H9 (cell line): ENCODE measurements around the gene NUPR1. TPM values are rescaled to one million over a fixed set of nuclear protein-coding genes. Genes with fewer than 3 reads are reported as not detected.

Experiments used
- DNase-seq: peaks from one replicate; pipeline ENCODE4 v3.0.0-alpha.2; 2017
- H2AFZ ChIP-seq: one replicate; pipeline ENCODE4 v1.6.1; 2013; ENCODE audit warnings: mild to moderate bottlenecking, low read length, control low read depth, moderate library complexity
- H2AK5ac ChIP-seq: 2 replicates; pipeline ENCODE4 v1.6.1; 2013; ENCODE audit warnings: low read length, control low read depth, mixed read lengths; ENCODE audit not compliant: insufficient read length
- H2BK120ac ChIP-seq: one replicate; pipeline ENCODE4 v1.6.1; 2013; ENCODE audit warnings: low read depth, mild to moderate bottlenecking, low read length, control low read depth, inconsistent platforms; ENCODE audit not compliant: poor library complexity, severe bottlenecking
- H2BK12ac ChIP-seq: 2 replicates; pipeline ENCODE4 v1.6.1; 2013; ENCODE audit warnings: low read length, control low read depth, mixed read lengths, low read depth; ENCODE audit not compliant: insufficient read length
- H2BK15ac ChIP-seq: 2 replicates; pipeline ENCODE4 v1.6.1; 2013; ENCODE audit warnings: low read depth, low read length, control low read depth
- H2BK20ac ChIP-seq: one replicate; pipeline ENCODE4 v1.6.1; 2013; ENCODE audit warnings: low read depth, mild to moderate bottlenecking, low read length, control low read depth, inconsistent platforms; ENCODE audit not compliant: poor library complexity, severe bottlenecking
- H2BK5ac ChIP-seq: 2 replicates; pipeline ENCODE4 v1.6.1; 2013; ENCODE audit warnings: low read length, control low read depth, mixed read lengths; ENCODE audit not compliant: insufficient read length
- H3K14ac ChIP-seq: 2 replicates; pipeline ENCODE4 v1.6.1; 2013; ENCODE audit warnings: low read length, control low read depth; ENCODE audit not compliant: insufficient read depth
- H3K18ac ChIP-seq: 2 replicates; pipeline ENCODE4 v1.6.1; 2013; ENCODE audit warnings: low read depth, mild to moderate bottlenecking, mixed read lengths, low read length, control low read depth; ENCODE audit not compliant: insufficient read length
- H3K23ac ChIP-seq: 2 replicates; pipeline ENCODE4 v1.6.1; 2013; ENCODE audit warnings: low read length, control low read depth, mixed read lengths, low read depth; ENCODE audit not compliant: insufficient read length
- H3K23me2 ChIP-seq: 2 replicates; pipeline ENCODE4 v1.6.1; 2013; ENCODE audit warnings: low read depth, mild to moderate bottlenecking, mixed read lengths, low read length, control low read depth; ENCODE audit not compliant: insufficient read length, poor library complexity, severe bottlenecking
- H3K27ac ChIP-seq: 2 replicates; pipeline ENCODE4 v1.5.1; 2013; ENCODE audit warnings: low read length, control low read depth, mixed read lengths, low read depth; ENCODE audit not compliant: insufficient read length
- H3K27me3 ChIP-seq: 2 replicates; pipeline ENCODE4 v1.6.1; 2013; ENCODE audit warnings: low read length, control low read depth, inconsistent platforms; ENCODE audit not compliant: insufficient read depth
- H3K4ac ChIP-seq: 2 replicates; pipeline ENCODE4 v1.6.1; 2013; ENCODE audit warnings: low read depth, mild to moderate bottlenecking, control low read depth, inconsistent platforms, low read length, moderate library complexity
- H3K4me1 ChIP-seq: 2 replicates; pipeline ENCODE4 v1.6.1; 2013; ENCODE audit warnings: low read length, control low read depth, inconsistent platforms; ENCODE audit not compliant: insufficient read depth
- H3K4me2 ChIP-seq: 2 replicates; pipeline ENCODE4 v1.6.1; 2013; ENCODE audit warnings: low read length, control low read depth, mixed read lengths; ENCODE audit not compliant: insufficient read length, insufficient read depth
- H3K56ac ChIP-seq: 2 replicates; pipeline ENCODE4 v1.6.1; 2013; ENCODE audit warnings: low read depth, mild to moderate bottlenecking, mixed read lengths, low read length, control low read depth; ENCODE audit not compliant: insufficient read length
- H3K79me1 ChIP-seq: 2 replicates; pipeline ENCODE4 v1.6.1; 2013; ENCODE audit warnings: low read depth, mild to moderate bottlenecking, moderate library complexity, low read length, control low read depth, inconsistent platforms; ENCODE audit not compliant: insufficient read depth, poor library complexity, severe bottlenecking
- H3K79me2 ChIP-seq: 2 replicates; pipeline ENCODE4 v1.6.1; 2013; ENCODE audit warnings: low read length, control low read depth, inconsistent platforms; ENCODE audit not compliant: insufficient read depth
- H3K9ac ChIP-seq: 2 replicates; pipeline ENCODE4 v1.6.1; 2013; ENCODE audit warnings: low read length, control low read depth, mixed read lengths; ENCODE audit not compliant: insufficient read length; ENCODE audit errors: extremely low read depth
- H3K9me3 ChIP-seq: one replicate; pipeline ENCODE4 v1.6.1; 2013; ENCODE audit warnings: low read depth, low read length, inconsistent platforms; ENCODE audit not compliant: control insufficient read depth
- H3T11ph ChIP-seq: one replicate; pipeline ENCODE4 v1.6.1; 2013; ENCODE audit warnings: mild to moderate bottlenecking, low read length, control low read depth, inconsistent platforms
- H4K20me1 ChIP-seq: one replicate; pipeline ENCODE4 v1.6.1; 2013; ENCODE audit not compliant: control insufficient read depth, insufficient read length, insufficient read depth
- H4K5ac ChIP-seq: 2 replicates; pipeline ENCODE4 v1.6.1; 2013; ENCODE audit warnings: low read depth, mild to moderate bottlenecking, mixed read lengths, low read length, control low read depth; ENCODE audit not compliant: insufficient read length
- H4K8ac ChIP-seq: replicated peaks from 2 replicates; pipeline ENCODE4 v1.6.1; 2013; ENCODE audit warnings: low read length, control low read depth, mixed read lengths, low read depth; ENCODE audit not compliant: insufficient read length
- H4K91ac ChIP-seq: 2 replicates; pipeline ENCODE4 v1.6.1; 2013; ENCODE audit warnings: low read depth, mild to moderate bottlenecking, moderate library complexity, mixed read lengths, low read length, control low read depth; ENCODE audit not compliant: insufficient read length
- H3K27ac Mint-ChIP-seq, 3 experiments: 2 replicates in 2 of 3; 3 replicates in 1 of 3; pipeline ENCODE4 v1.8.0; 2020 to 2021; ENCODE audit warnings: mixed read lengths in 3 of 3, mild to moderate bottlenecking in 1 of 3, moderate library complexity in 1 of 3
- H3K27me3 Mint-ChIP-seq: 2 replicates; pipeline ENCODE4 v1.8.0; 2021; ENCODE audit warnings: low read depth, mild to moderate bottlenecking, moderate library complexity, mixed read lengths
- H3K36me3 Mint-ChIP-seq, 3 experiments: 2 replicates in 2 of 3; 3 replicates in 1 of 3; pipeline ENCODE4 v1.8.0; 2020 to 2021; ENCODE audit warnings: low read depth in 3 of 3, mixed read lengths in 3 of 3; ENCODE audit not compliant: insufficient read depth in 1 of 3
- H3K4me1 Mint-ChIP-seq, 2 experiments: 2 replicates each; pipeline ENCODE4 v1.8.0; 2020; ENCODE audit warnings: mixed read lengths in 2 of 2
- H3K4me3 Mint-ChIP-seq, 2 experiments: 2 replicates in 1 of 2; 3 replicates in 1 of 2; pipeline ENCODE4 v1.8.0; 2020 to 2021; ENCODE audit warnings: mild to moderate bottlenecking in 2 of 2, mixed read lengths in 2 of 2, moderate library complexity in 1 of 2
- H3K9me3 Mint-ChIP-seq, 2 experiments: 2 replicates in 1 of 2; 3 replicates in 1 of 2; pipeline ENCODE4 v1.8.0; 2020; ENCODE audit warnings: mild to moderate bottlenecking in 2 of 2, mixed read lengths in 2 of 2, moderate library complexity in 1 of 2
- CTCF ChIP-seq: fragments of 200-600 bp; sonication (generic); conservative IDR thresholded peaks from 3 replicates; pipeline ENCODE4 v1.8.0; 2021; ENCODE audit warnings: antibody characterized with exemption, mild to moderate bottlenecking
- WGBS: extraction: QIAGEN DNeasy Blood & Tissue Kit; methylation state at CpG from one replicate; pipeline ENCODE4 v1.1.7; 2013; ENCODE audit warnings: missing lambda C conversion rate, low lambda C conversion rate, mixed read lengths; ENCODE audit not compliant: insufficient read length; ENCODE audit errors: extremely low coverage; 5-methylcytosine and 5-hydroxymethylcytosine counted together
- total RNA-seq: library from RNA; stranded (reverse); gene quantifications from 2 replicates; pipeline ENCODE4 v1.2.1, GENCODE V29; 2021

NUPR1 gene
- total RNA-seq, 1 experiment from 2014 or later, result 0.35 TPM

DNA sequence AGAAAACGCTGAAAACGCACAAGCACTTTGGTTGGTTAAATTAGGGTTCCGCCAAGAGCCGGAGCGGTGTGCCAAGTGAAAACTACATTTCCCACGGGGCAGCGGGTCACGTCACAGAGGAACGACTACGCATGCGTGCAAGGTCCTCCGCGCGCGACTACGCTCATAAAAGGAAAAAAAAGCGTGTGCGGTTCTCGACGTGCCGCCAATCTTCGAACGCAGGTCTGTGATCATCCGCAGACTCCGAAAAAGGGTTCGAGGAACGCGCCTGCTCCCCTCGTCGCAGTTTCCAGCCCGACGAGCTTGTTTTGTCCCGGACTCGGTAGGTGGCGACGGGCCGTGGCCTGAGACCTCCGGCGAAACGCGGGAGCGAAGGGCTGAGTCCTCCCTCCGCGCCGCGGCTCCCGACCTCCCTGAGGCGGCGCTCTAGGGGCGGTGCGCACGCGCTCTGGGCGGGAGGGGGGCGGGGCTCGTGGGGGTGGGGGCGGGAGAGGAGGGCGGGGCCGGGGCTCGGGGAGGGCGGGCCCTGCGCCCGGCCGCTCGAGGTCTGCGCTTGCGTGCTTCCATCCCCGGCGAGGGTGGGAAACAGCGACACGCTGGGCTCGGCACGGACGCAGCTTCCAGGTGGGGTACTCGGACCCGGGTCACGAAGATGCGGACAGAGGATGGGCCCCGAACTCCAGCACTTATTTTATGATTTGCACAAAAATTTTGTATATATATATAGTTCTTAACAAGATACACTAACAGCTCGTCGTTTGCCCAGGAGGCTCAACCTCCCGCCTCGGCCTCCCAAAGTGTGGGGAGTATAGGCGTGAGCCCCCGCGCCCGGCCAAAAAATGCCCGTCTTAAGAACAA, 15.2 kb upstream of the NUPR1 start, which contains the start of gene SGF29:
SGF29 (plus strand) TSS at position 145 of the 858 bp plus-strand sequence. CDS start 27,150 bp downstream, outside the sequence.
- peaks cover 9 to 15% (median 15%) of the 10 kb centered on the region in 3 experiments for H3K36me3 Mint-ChIP-seq
- no peak within 1 kb of the TSS for H2BK20ac ChIP-seq
- no CpG with 5 or more reads among the region's 88 CpGs for WGBS
- peak; percentile 90 for DNase-seq
- H3K4ac ChIP-seq, result no peak within 1 kb of the TSS; the same call in 1 of the 2 replicates
- H4K8ac ChIP-seq, result no peak within 1 kb of the TSS
- TF ChIP-seq CTCF, result peak; percentile 30
- H2AFZ ChIP-seq, result peak within 1 kb of the TSS; percentile 82
- peak within 1 kb of the TSS; percentile 81 to 88 for H3K4me3 Mint-ChIP-seq
- H3K27me3 ChIP-seq, result no peaks in the 10 kb centered on the region
- no peak within 1 kb of the TSS for H2BK120ac ChIP-seq
- peak within 1 kb of the TSS; percentile 42 for H3K27ac ChIP-seq
- H3K79me2 ChIP-seq, result no peaks in the 10 kb centered on the region
- H3K27me3 Mint-ChIP-seq, result no peaks in the 10 kb centered on the region
- no peak within 1 kb of the TSS for H2BK15ac ChIP-seq
- no peak within 1 kb of the TSS for H2BK12ac ChIP-seq
- peak within 1 kb of the TSS; percentile 97 for H3K14ac ChIP-seq
- H3K4me2 ChIP-seq, result peak within 1 kb of the TSS; percentile 58
- no peaks in the 10 kb centered on the region for H3K79me1 ChIP-seq
- peaks cover 9% of the 10 kb centered on the region in 2 experiments for H3K4me1 Mint-ChIP-seq
- no peaks in the 10 kb centered on the region for H4K20me1 ChIP-seq
- peak within 1 kb of the TSS; percentile 78 for H3K9ac ChIP-seq
- peak within 1 kb of the TSS; percentile 77 for H3K18ac ChIP-seq
- H2BK5ac ChIP-seq, result no peak within 1 kb of the TSS
- no peaks in the 10 kb centered on the region for H3K4me1 ChIP-seq
- H4K5ac ChIP-seq, result peak within 1 kb of the TSS; percentile 26
- H3K56ac ChIP-seq, result no peak within 1 kb of the TSS
- no peak within 1 kb of the TSS for H4K91ac ChIP-seq
- H3T11ph ChIP-seq, result no peak within 1 kb of the TSS
- H3K23ac ChIP-seq, result no peak within 1 kb of the TSS
- H3K27ac Mint-ChIP-seq, result peak within 1 kb of the TSS; percentile 96 to 98 (median 96)
- H3K9me3 Mint-ChIP-seq, result no peaks in the 10 kb centered on the region
- H2AK5ac ChIP-seq, result no peak within 1 kb of the TSS
- no peaks in the 10 kb centered on the region for H3K23me2 ChIP-seq
- H3K9me3 ChIP-seq, result no peaks in the 10 kb centered on the region
